Transverse colon (tissue), 4 donors: ENCODE data around the gene TTC28. TPM values are rescaled to one million over a fixed set of nuclear protein-coding genes. Genes with fewer than 3 reads are reported as not detected.

Experiments used
- DNase-seq: peaks from one replicate; pipeline ENCODE4 v3.0.0-alpha.2; 2019
- H3K27ac ChIP-seq, 4 donors: fragments of 200-600 bp; sonication (generic); 2 replicates each; pipeline ENCODE4 v1.5.1; 2016 to 2018; ENCODE audit warnings: inconsistent platforms in 4 of 4
- H3K27me3 ChIP-seq: fragments of 200-600 bp; sonication (generic); 2 replicates; pipeline ENCODE4 v1.5.1; 2017; ENCODE audit warnings: inconsistent platforms
- H3K36me3 ChIP-seq, 4 donors: fragments of 200-600 bp; sonication (generic); 2 replicates each; pipeline ENCODE4 v1.5.1; 2017 to 2019; ENCODE audit warnings: inconsistent platforms in 4 of 4
- H3K4me1 ChIP-seq, 4 donors: fragments of 200-600 bp; sonication (generic); 2 replicates each; pipeline ENCODE4 v1.5.1; 2017 to 2020; ENCODE audit warnings: inconsistent platforms in 4 of 4
- H3K4me3 ChIP-seq, 4 donors: fragments of 200-600 bp; sonication (generic); 1 replicate in 1 of 4; 2 replicates in 3 of 4; pipeline versions ENCODE4 v1.5.1 to v1.6.1; 2017 to 2019; ENCODE audit warnings: inconsistent platforms in 4 of 4
- H3K9me3 ChIP-seq, 2 donors: fragments of 200-600 bp; sonication (generic); 2 replicates each; pipeline ENCODE4 v1.5.1; 2017 to 2019; ENCODE audit warnings: inconsistent platforms in 2 of 2
- EP300 ChIP-seq: sonication (generic); formaldehyde crosslinking; IDR thresholded peaks from one replicate; pipeline ENCODE4 v1.6.1; 2017; ENCODE audit warnings: antibody characterized with exemption, low read depth
- POLR2A ChIP-seq: fragments of 450-650 bp; IDR thresholded peaks from one replicate; pipeline ENCODE4 v1.6.1; 2016; ENCODE audit warnings: antibody characterized with exemption, mild to moderate bottlenecking, moderate library complexity
- POLR2AphosphoS5 ChIP-seq, 3 donors: sonication (generic); formaldehyde crosslinking; IDR thresholded peaks; one replicate each; pipeline ENCODE4 v1.6.1; 2016; ENCODE audit warnings: antibody characterized with exemption in 3 of 3
- WGBS, 2 donors: methylation state at CpG; one replicate each; pipeline ENCODE4 v1.1.5; 2018; ENCODE audit warnings: low coverage in 1 of 2; 5-methylcytosine and 5-hydroxymethylcytosine counted together
- in situ Hi-C, 4 donors: fragments of 200-750 bp; cut with MboI; loops; one replicate each; pipeline versions ENCODE4 v1.15.0 to v1.15.1; 2017; ENCODE audit warnings: low sequenced_read_pairs in 3 of 4, low pct_ligation_motif_present in 1 of 4, low pct_unique_long_range_greater_than_20kb in 1 of 4
- intact Hi-C: fragments of 100-400 bp; cut with DNase I; formaldehyde crosslinking; loops from one replicate; pipeline ENCODE4 v1.15.1; 2023; ENCODE audit warnings: low total_unique reads
- total RNA-seq, 4 donors: library from RNA; depleted of rRNA; stranded (reverse); fragments of >200 nt; gene quantifications; one replicate each; pipeline ENCODE4 v1.1.0, GENCODE V29; 2016
- TF ChIP-seq, protein P1 (sequence below), 5 experiments: fragments of 200-600 bp in 3 of 5; fragments of 450-650 bp in 2 of 5; sonication (generic) in 3 of 5; IDR thresholded peaks; 1 replicate in 2 of 5; 2 replicates in 3 of 5; pipeline ENCODE4 v1.5.1; 2016 to 2017; ENCODE audit warnings: antibody characterized with exemption in 5 of 5, inconsistent platforms in 3 of 5, mild to moderate bottlenecking in 2 of 5, moderate library complexity in 1 of 5

TTC28 gene
- total RNA-seq, 4 donors from 2014 or later = 7.6 to 84.2 (median 12.4) TPM

- intact Hi-C loops (loop anchor here (5.0 kb wide), 1 partner anchor 1117 kb away; no protein-coding TSS in a partner anchor), in situ Hi-C loops (no loop called here)
- Histone ChIP-seq H3K27ac (no peak overlapping the region), H3K27me3 (no peaks in the 10 kb centered on the region), H3K4me3 (no peak overlapping the region), H3K9me3 (no peaks in the 10 kb centered on the region), H3K36me3 (no peaks in the 10 kb centered on the region), H3K4me1 (peaks cover 0 to 1% (median 0%) of the 10 kb centered on the region in 4 donors)
- TF ChIP-seq POLR2A (no peak), EP300 (no peak), POLR2AphosphoS5 (IDR thresholded peaks at IDR 0.05) (no peak)
- TF ChIP-seq, protein P1, sequence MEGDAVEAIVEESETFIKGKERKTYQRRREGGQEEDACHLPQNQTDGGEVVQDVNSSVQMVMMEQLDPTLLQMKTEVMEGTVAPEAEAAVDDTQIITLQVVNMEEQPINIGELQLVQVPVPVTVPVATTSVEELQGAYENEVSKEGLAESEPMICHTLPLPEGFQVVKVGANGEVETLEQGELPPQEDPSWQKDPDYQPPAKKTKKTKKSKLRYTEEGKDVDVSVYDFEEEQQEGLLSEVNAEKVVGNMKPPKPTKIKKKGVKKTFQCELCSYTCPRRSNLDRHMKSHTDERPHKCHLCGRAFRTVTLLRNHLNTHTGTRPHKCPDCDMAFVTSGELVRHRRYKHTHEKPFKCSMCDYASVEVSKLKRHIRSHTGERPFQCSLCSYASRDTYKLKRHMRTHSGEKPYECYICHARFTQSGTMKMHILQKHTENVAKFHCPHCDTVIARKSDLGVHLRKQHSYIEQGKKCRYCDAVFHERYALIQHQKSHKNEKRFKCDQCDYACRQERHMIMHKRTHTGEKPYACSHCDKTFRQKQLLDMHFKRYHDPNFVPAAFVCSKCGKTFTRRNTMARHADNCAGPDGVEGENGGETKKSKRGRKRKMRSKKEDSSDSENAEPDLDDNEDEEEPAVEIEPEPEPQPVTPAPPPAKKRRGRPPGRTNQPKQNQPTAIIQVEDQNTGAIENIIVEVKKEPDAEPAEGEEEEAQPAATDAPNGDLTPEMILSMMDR (IDR thresholded peaks at IDR 0.05) = no peak
- no peak for DNase-seq
- 88 to 90% methylated on average over 2 to 12 of the region's 12 CpGs for WGBS, 2 donors
Observed at GRCh38 chr22:27985323-27986275, 694.0 kb downstream of the TTC28 start.

- no peaks in the 10 kb centered on the region for H3K4me1 ChIP-seq
- no peak overlapping the region for H3K4me3 ChIP-seq
- no peaks in the 10 kb centered on the region for H3K27me3 ChIP-seq
- in situ Hi-C loops = no loop called here
- intact Hi-C loops = loop anchor here (5.0 kb wide), 1 partner anchor 1118 kb away; no protein-coding TSS in a partner anchor
- H3K9me3 ChIP-seq = no peaks in the 10 kb centered on the region
- 95% methylated on average over 9 of the region's 9 CpGs; no CpG with 5 or more reads in 1 of the 2 donors for WGBS, 2 donors
- no peak for DNase-seq
- no peaks in the 10 kb centered on the region for H3K36me3 ChIP-seq
- TF ChIP-seq, protein P1 (IDR thresholded peaks at IDR 0.05) = no peak
- TF ChIP-seq POLR2A = no peak
- no peak for TF ChIP-seq POLR2AphosphoS5 (IDR thresholded peaks at IDR 0.05)
- no peak for TF ChIP-seq EP300
- H3K27ac ChIP-seq = no peak overlapping the region
Observed at GRCh38 chr22:27984723-27985122, 694.9 kb downstream of the TTC28 start.

DNA sequence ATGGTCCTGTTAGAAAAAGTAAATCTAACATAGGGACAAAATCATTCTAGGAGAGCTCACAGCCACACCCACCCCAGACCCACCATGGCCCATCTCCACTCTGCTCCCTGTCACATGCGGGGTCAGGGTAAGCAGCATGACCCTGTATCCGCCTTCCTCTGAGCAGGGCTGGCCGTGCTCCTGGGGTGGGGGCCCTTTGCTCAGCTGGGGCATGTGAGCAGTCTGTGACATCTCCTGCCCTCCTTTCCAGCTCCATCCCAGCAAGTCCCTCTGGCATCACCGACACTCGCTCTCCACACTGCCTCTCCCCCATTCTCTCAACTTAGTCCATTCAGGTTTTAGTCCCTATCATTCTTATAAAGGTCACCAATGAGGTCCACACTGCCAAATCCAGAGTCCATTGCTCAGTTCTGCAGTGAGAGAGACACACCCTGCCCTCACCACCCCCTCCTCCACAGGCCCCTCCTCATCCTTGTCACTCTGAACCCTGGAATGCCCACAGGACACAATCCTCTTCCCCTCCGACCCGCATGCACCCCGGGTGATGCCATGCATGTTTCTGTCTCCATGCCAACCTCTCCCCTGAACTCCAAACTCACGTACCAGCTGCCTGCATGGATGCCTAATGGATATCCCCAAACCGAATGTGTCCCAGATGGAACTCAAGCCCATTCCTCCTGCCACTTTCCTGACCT, 695.5 kb downstream of the TTC28 start:
- 83 to 91% methylated on average over 4 to 10 of the region's 10 CpGs for WGBS, 2 donors
- TF ChIP-seq EP300 = no peak
- TF ChIP-seq POLR2AphosphoS5 (IDR thresholded peaks at IDR 0.05) = no peak
- no peak for TF ChIP-seq POLR2A
- TF ChIP-seq, protein P1 (IDR thresholded peaks at IDR 0.05) = no peak
- no peak for DNase-seq
- Histone ChIP-seq H3K4me1 (no peaks in the 10 kb centered on the region), H3K27me3 (no peaks in the 10 kb centered on the region), H3K4me3 (no peak overlapping the region), H3K27ac (no peak overlapping the region), H3K9me3 (no peaks in the 10 kb centered on the region), H3K36me3 (no peaks in the 10 kb centered on the region)
- in situ Hi-C loops (no loop called here), intact Hi-C loops (no loop called here)

DNA sequence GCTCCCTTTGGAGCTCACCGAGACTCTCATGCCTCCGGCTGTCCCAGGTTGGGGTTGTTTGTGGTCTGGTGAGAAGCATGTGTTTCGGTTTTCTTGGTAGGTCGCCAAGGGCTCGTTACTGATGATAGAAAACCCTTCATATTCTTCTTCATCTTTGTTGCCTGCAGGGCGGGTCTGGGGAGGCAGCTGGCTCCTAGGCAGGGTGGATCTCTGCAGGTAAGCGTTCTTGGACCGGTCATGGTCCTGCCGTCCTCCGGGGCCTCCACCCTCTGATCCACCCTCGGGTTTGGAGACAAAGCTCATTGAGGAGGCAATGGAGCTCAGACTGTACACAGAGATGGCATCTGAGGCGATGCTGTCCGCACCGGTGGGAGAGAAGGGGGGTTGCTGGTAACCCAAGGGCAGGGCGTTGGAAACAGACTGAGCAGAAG, 696.3 kb downstream of the TTC28 start:
- no peaks in the 10 kb centered on the region for H3K27me3 ChIP-seq
- TF ChIP-seq, protein P1 (IDR thresholded peaks at IDR 0.05) = no peak
- TF ChIP-seq EP300 (no peak), POLR2AphosphoS5 (IDR thresholded peaks at IDR 0.05) (no peak), POLR2A (no peak)
- 87 to 88% methylated on average over 4 to 15 of the region's 15 CpGs for WGBS, 2 donors
- in situ Hi-C loops = no loop called here
- no peak overlapping the region for H3K27ac ChIP-seq
- H3K9me3 ChIP-seq = no peaks in the 10 kb centered on the region
- H3K4me3 ChIP-seq = no peak overlapping the region
- H3K4me1 ChIP-seq = peaks cover 0 to 5% (median 2%) of the 10 kb centered on the region in 4 donors
- H3K36me3 ChIP-seq = no peaks in the 10 kb centered on the region
- DNase-seq = no peak
- intact Hi-C loops = no loop called here
